GM18873 (cell line): ENCODE measurements around the gene GART.
"Not testable (repeated sequence)": the region's sequence is repeated elsewhere in the genome, so short reads cannot be mapped to it uniquely, and the experiment has no call there.

ENCODE experiments used
- ATAC-seq: cut with Tn5 transposase; IDR thresholded peaks from one replicate; pipeline ENCODE4 v1.9.1; 2021; ENCODE audit warnings: mild to moderate bottlenecking, moderate library complexity, moderate number of reproducible peaks; ENCODE audit not compliant: unreplicated experiment, low FRiP score

GART gene

GRCh38 chr21:33478935-33479678, 62.8 kb downstream of the GART start:
- peak; percentile 22 for ATAC-seq

GRCh38 chr21:33478182-33478581, 63.7 kb downstream of the GART start:
- ATAC-seq = no peak

GRCh38 chr21:33477066-33477465, 64.9 kb downstream of the GART start:
- ATAC-seq = no peak

- ATAC-seq = no peak
Measured at GRCh38 chr21:33473344-33473743, 68.6 kb downstream of the GART start.

GRCh38 chr21:33470701-33471100, 71.2 kb downstream of the GART start:
- no peak for ATAC-seq

GRCh38 chr21:33469183-33469582, 72.7 kb downstream of the GART start:
- not testable (repeated sequence) for ATAC-seq

GRCh38 chr21:33461538-33462250, 80.2 kb downstream of the GART start:
- ATAC-seq = no peak

GRCh38 chr21:33458861-33459260, 83.1 kb downstream of the GART start:
- ATAC-seq = no peak

- no peak for ATAC-seq
Measured at GRCh38 chr21:33455686-33456446, 86.1 kb downstream of the GART start.
